ENCODE data around the gene NRM. TPM values are rescaled to one million over a fixed set of nuclear protein-coding genes. Genes with fewer than 3 reads are reported as not detected.

NRM gene
- total and polyA plus RNA-seq, 2 of the 13 experiments (the other 11 are each of a cell fraction or from before 2014, with no cell fraction given), result 12.5 to 16.0 TPM

GRCh38 chr6:30690403-30691207, at the start of gene NRM (continued):
- TF ChIP-seq HDAC2 (CRISPR knock-in tag; IDR thresholded peaks at IDR 0.05) (peak; percentile 59; the same call in 1 of the 2 replicates), NR2F1 (CRISPR knock-in tag; IDR thresholded peaks at IDR 0.05) (no peak), MXD4 (CRISPR knock-in tag; IDR thresholded peaks at IDR 0.05) (peak; percentile 50; the same call in 1 of the 2 replicates), SMAD9 (CRISPR knock-in tag; IDR thresholded peaks at IDR 0.05) (no peak), CCDC6 (CRISPR knock-in tag; IDR thresholded peaks at IDR 0.05) (no peak), ZNF160 (CRISPR knock-in tag; IDR thresholded peaks at IDR 0.05) (no peak), PHF5A (CRISPR knock-in tag; IDR thresholded peaks at IDR 0.05; ENCODE audit: low read depth, unreplicated experiment) (peak; percentile 25), HNRNPUL1 (IDR thresholded peaks at IDR 0.05; ENCODE audit: low read depth, low read length) (no peak), SMAD3 (CRISPR knock-in tag; IDR thresholded peaks at IDR 0.05) (no peak; the same call in none of the 2 replicates), KDM3A (CRISPR knock-in tag; IDR thresholded peaks at IDR 0.05; ENCODE audit: low read depth) (peak; percentile 47; the same call in 1 of the 2 replicates), TFDP1 (CRISPR knock-in tag; IDR thresholded peaks at IDR 0.05; ENCODE audit: borderline replicate concordance) (peak; percentile 30; the same call in 1 of the 2 replicates), GPN1 (CRISPR knock-in tag; IDR thresholded peaks at IDR 0.05; ENCODE audit: borderline replicate concordance) (no peak), ZNF589 (CRISPR knock-in tag; conservative IDR thresholded peaks at IDR 0.05) (0 out of 2 replicates have a peak, but pooled peaks have one; percentile 55), ZFP90 (CRISPR knock-in tag; IDR thresholded peaks at IDR 0.05; ENCODE audit: borderline replicate concordance) (0 out of 2 replicates have a peak, but pooled peaks have one; percentile 62), ZNF709 (CRISPR knock-in tag; IDR thresholded peaks at IDR 0.05) (peak; percentile 61; the same call in 1 of the 2 replicates), YEATS2 (CRISPR knock-in tag; IDR thresholded peaks at IDR 0.05; ENCODE audit: borderline replicate concordance) (peak; percentile 49; the same call in 1 of the 2 replicates), PHF20 (CRISPR knock-in tag; IDR thresholded peaks at IDR 0.05) (peak; percentile 43; the same call in 1 of the 2 replicates), ZNF770 (CRISPR knock-in tag; IDR thresholded peaks at IDR 0.05) (0 out of 2 replicates have a peak, but pooled peaks have one; percentile 30), PRPF4 (IDR thresholded peaks at IDR 0.05; ENCODE audit: low read depth, low read length, poor library complexity, severe bottlenecking) (no peak), ELF1 (CRISPR knock-in tag; IDR thresholded peaks at IDR 0.05) (peak; percentile 54), FOXA1 (IDR thresholded peaks at IDR 0.05) (no peak), FOXA1 (CRISPR knock-in tag; IDR thresholded peaks at IDR 0.05) (no peak), ZKSCAN1 (IDR thresholded peaks at IDR 0.05; ENCODE audit: low read length) (no peak), ZNF513 (CRISPR knock-in tag; conservative IDR thresholded peaks at IDR 0.05) (no peak), TFDP2 (CRISPR knock-in tag; IDR thresholded peaks at IDR 0.05) (peak; percentile 79)

All from HepG2 (cell line).